ENCODE data around the gene DNM3.
A peak's percentile ranks its signal among the peaks of the same experiment; 100 is the strongest.

Gene DNM3

GRCh38 chr1:171841050-171841910 is at the start of gene DNM3:
Gene DNM3, plus strand, starts transcription at chr1:171841498. Its CDS starts 159 bp downstream, at chr1:171841657.
- DNase-seq (ENCODE audit: low read depth): no peak
- H3K4me3 ChIP-seq (ENCODE audit: low read depth, low read length): peak within 1 kb of the TSS; percentile 68
- TF ChIP-seq CTCF (IDR thresholded peaks at IDR 0.05; ENCODE audit: low read depth, low read length, missing control alignments): no peak

- TF ChIP-seq CTCF (IDR thresholded peaks at IDR 0.05; ENCODE audit: low read depth, low read length, missing control alignments): no peak
These were observed 48.5 kb upstream of the DNM3 start for GRCh38 chr1:171792656-171793369.

GRCh38 chr1:171793636-171794035 is 47.7 kb upstream of the DNM3 start:
- no peak for TF ChIP-seq CTCF (IDR thresholded peaks at IDR 0.05; ENCODE audit: low read depth, low read length, missing control alignments)
- no peak overlapping the region for H3K4me3 ChIP-seq (ENCODE audit: low read depth, low read length)
- no peak for DNase-seq (ENCODE audit: low read depth)

More at GRCh38 chr1:171792656-171793369, 48.5 kb upstream of the DNM3 start:
- H3K4me3 ChIP-seq (ENCODE audit: low read depth, low read length): no peak overlapping the region
- no peak for DNase-seq (ENCODE audit: low read depth)

GRCh38 chr1:171794085-171794484 is 47.2 kb upstream of the DNM3 start:
- no peak overlapping the region for H3K4me3 ChIP-seq (ENCODE audit: low read depth, low read length)
- no peak for TF ChIP-seq CTCF (IDR thresholded peaks at IDR 0.05; ENCODE audit: low read depth, low read length, missing control alignments)
- DNase-seq (ENCODE audit: low read depth): no peak

GRCh38 chr1:171796592-171796991 is 44.7 kb upstream of the DNM3 start:
- no peak for TF ChIP-seq CTCF (IDR thresholded peaks at IDR 0.05; ENCODE audit: low read depth, low read length, missing control alignments)
- DNase-seq (ENCODE audit: low read depth): no peak
- H3K4me3 ChIP-seq (ENCODE audit: low read depth, low read length): no peak overlapping the region

GRCh38 chr1:171798311-171798710 is 43.0 kb upstream of the DNM3 start:
- TF ChIP-seq CTCF (IDR thresholded peaks at IDR 0.05; ENCODE audit: low read depth, low read length, missing control alignments): no peak
- DNase-seq (ENCODE audit: low read depth): no peak
- no peak overlapping the region for H3K4me3 ChIP-seq (ENCODE audit: low read depth, low read length)
